ENCODE data around the gene WDFY4.

WDFY4 gene

DNA sequence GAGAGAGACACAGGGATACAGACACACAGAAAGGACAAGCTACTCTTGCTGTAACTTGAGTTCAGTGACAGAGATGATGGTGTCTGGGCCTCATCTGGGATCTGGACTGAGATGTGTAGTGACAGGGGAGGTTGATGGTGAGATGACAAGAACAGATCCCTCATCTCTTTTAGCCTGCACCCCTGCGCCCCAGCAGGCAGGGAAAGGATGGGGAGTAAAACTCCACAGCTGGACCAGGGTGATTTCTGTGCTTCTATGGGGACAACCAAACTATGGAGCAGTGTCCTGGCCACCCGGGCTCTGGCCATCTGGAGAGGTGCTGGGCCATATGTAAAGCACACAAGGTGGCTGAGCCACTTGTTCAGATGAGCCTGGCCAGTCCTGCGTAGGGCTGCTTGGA, 259.5 kb downstream of the WDFY4 start:
- DNase-seq (ENCODE audit: low read depth): no peak

DNA sequence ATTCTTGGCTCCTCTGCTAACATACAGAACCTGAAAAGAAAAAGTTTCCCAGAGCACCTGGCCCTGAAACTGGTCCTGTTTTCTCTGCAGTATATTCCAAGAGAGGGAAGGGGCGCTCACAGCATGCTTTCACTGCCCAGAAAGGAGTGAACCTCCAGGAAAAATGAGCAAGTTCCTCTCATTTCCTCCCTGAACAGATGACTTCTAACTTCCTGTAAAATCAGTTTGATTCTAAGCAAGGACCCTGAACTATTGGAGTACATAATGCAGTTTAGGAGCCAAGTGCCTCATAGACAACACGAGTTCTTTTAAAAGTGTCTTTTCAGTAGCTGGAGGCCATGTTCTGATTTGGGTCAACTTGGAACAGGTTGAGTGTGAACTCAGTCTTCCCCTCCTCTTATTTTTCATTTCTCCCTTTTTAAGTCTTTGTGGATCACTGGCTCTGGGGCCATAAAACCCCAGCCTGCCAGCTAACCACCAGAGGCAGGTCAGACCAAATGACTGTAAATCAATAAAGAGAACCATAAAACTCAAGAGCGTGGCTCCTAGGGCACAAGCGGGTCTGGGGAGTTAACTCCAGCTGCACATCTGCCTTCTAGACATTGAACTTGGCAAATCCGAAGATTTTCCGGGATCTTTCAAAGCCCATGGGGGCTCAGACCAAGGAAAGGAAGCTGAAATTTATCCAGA, 260.9 kb downstream of the WDFY4 start:
- DNase-seq (ENCODE audit: low read depth): no peak

DNA sequence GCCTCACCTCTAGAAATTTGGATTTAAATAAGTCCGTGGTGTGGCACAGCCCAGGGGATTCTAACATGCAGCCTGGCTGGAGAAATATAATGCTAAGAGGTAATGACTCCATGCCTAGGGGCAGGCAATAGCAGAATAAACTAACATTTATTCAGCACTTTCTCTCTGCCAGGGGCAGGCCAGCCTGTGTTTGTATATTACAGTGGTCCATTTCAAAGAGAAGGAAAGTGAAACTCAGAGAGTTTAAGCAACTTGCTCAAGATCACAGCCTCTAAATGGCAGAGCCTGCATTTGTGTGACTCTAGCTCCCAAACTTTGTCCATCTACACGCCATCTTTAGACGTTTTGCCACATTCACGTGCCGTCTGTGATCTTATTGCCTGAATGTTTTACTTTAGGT, 261.7 kb downstream of the WDFY4 start:
- DNase-seq (ENCODE audit: low read depth): no peak

DNA sequence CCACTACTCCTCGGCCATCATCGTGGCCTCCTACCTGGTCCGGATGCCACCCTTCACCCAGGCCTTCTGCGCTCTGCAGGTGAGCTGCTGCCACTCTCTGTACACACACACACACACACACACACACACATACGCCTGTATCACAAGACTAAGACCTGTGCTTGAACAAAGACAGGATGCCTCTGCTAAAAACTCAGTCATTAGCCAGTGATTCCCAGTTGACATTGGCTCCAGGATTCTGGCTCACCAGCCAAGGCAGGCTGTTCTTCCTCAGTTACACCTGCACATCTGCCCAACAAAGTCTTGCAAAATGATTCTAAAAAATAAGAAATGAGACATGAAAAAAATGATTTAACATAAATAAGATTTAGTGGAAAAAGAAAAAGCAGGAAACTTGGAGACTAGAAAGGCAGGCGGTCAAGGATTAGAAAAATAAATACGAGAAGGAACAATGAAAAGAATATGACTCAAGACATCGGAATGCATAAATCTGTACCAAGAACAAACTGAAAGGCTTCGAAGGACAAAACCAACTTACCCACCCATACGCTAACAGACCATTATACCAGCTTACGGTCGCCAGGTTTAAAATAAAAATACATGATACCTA, 262.3 kb downstream of the WDFY4 start:
- no peak for DNase-seq (ENCODE audit: low read depth)

DNA sequence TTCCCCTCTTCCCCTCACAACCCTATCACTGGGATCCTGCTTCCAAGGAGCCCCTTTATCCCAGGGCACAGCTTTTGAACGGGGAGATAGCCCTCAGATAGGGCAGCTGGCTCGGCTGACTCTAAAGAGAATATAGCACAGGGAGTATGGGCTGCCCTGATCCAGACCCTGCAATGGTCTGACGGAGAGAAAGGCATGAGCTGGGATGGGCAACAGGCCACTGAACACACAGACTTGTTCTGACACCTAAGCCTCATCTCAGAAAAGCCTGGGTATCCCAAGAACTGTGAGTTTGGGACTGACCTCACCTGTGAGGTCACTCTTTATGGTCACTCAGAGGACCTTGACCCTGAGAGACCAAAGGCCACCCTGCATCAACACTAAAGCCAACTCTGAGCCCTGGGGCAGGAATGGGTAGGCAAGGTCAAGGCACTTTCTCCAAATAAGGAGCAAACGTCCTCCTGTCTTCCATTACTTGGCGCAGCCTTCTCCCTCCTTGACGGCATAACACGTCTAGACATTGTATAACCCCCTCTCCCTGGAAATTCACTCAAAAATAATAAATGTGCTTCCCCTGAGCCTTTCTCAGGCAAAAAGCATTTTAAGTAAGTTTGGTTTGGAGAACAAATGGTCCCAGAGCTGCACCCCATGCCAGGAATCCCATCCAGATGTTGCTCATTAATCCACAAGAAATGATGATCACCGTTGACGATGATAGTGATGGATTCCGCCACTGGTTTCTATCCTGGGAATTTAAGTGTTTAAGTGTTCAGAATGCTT, 263.2 kb downstream of the WDFY4 start:
- no peak for DNase-seq (ENCODE audit: low read depth)

DNA sequence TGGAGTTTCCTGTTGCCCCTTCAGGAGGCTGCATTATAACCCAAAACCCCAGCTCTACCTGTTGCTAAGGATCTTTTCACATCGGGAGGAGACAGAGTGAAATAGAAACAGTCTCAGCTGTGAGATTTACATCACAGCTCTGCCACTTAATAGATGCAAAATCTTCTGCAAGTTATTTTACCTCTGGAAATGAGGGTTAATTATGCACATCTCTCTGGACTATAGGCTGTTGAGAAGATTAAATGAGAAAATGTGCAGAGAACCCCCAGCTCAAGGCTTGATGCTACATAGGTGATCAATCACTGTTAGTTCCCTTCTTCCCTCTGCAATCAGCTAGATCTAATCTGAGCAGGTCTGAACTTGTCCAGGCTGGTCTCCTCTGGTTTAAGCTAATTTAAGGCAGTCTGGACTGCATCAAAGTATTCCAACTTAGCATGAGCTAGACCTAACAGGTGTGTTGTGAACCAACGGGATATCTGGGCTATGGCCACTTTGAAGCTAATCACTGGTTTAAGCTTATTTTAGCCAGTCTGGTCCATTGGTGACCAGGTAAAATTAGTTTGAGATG, 263.9 kb downstream of the WDFY4 start:
- DNase-seq (ENCODE audit: low read depth): no peak

DNA sequence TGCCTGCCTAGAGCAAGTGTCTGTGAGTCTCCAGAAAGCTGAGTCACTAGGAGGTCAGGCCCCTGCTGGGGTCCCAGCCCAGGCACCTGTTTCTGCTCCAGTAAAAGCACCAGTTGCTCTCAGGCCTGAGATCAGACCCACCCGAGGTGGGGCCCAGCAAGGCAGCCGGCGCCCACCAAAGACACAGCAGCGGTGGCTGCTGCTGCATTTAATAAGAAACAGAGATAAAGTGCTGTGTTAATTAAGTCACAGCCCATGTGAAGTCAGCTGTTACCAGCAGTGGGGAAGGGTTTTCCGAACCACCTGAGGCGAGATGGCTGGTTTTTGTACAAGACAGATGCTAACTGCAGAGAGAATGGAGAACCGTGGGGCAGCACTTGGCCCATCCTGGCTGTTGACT, 267.0 kb downstream of the WDFY4 start:
- DNase-seq (ENCODE audit: low read depth): no peak

DNA sequence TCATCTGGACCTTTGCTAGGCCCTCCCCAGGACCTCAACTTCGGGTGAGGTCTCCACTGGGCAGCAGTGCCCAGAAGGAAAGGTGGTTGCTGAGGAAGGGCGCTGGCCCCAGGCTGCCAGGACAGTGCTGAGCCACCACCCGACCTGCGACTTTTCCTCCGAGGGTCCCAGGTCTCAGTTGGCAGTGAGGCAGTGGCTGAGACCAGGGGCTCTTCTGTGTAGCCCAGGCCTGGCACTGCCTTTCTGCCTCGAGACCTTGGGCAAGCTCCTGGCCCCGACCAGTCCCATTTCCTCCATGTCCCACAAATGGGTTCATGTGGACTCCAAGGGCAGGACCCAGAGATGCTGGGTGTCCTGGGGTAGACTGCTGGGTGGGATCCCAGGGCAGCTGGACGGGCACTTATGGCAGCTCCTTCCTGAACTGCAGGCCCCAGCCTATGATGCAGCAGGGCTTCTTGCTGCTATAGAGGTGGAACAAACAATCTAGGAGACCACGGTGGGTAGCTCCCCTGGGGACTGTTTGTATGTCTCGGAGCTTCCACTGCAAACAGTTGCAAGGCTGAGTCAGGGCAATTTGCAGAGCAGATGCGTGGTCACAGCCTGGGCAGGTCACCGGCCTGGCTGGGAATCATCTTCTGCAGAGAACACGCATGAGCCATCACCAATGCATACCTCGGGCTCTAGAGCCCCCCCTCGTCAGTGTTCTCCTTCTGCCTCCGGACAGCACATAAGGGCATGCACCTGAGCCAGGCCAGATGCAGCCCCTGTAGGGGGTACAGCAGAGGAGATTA, 272.9 kb downstream of the WDFY4 start:
- DNase-seq (ENCODE audit: low read depth): no peak

DNA sequence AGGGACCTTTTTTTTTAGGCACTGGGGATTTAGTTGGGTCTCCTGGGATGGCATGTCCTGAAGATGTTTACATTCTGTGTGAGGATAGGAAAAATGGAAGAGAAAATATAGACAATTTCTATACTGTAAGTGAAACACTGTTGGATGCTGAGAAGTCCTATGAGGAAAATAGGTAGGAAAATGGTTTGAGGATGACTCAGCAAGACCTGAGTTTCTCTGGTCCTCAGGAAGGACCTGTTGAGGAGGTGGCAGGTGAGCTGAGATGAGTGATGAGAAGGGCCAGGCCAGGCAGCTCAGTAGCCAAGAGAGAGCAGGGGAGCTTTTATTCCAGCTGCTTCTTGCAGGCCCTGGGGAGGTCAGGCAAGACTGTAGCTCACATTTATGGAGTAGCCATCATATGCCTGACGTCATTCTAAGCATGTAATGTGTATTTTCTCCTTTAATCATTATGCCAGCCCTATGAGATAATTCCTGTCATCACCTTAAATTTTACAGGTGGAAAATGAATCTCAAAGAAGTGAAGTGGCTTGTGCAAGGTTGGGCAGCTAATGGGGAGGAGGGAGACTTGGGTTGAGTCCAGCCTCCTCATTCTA, 274.0 kb downstream of the WDFY4 start:
- DNase-seq (ENCODE audit: low read depth): no peak

DNA sequence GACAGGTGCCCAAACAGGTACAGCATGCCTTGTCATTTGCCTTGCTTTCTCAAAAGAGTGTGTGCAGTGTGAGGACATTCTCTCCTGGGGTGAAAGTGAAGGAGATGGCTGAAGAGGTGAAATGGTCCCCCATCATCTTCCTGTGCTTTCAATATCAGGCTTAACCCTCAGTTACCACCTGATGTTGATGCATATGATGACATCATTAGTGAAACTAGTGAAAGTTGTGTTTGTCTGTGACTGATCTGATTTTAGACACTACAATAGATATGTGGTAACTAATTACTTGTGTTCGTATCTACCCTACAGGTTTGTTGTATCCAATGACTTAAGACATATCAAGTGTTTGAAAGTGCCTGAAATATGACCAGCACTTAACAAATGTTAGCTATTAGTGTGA, 279.4 kb downstream of the WDFY4 start:
- no peak for DNase-seq (ENCODE audit: low read depth)

DNA sequence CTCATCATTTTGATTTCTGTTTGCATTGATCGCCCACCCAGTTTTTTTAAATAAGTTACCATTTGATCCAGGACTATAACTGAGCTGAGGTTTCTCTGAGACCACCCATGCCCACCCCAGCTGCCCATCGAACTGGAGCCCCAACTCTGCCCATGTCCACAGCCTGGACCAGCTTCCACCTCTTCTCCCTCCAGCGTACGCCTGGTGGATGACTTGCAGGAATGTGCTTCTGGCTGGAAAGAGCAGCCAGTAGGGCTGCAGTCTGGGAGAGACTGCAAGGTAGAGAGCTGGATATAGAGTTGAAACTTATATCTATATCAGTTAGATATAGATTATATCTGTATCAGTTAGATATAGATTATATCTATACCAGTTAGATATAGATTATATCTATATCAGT, 280.8 kb downstream of the WDFY4 start:
- DNase-seq (ENCODE audit: low read depth): no peak

DNA sequence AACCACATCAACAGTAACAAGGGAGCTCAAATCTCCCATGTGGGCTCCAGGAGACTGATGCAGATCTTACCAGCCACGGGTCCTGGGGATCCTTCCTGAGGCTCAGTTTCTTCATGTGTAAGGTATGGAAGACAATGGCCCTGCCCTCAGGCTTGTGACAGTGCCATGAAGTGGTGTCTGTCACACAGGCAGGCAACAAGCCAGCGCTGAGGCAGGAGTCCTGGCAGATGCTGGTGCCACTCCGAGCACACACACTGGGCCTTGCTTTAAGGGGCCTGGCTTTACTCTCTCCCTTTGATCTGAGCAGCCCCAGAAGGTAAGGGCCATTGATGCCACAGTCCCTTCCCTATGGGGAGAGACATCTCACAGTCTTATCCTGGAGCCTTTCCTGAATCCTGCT, 283.4 kb downstream of the WDFY4 start:
- no peak for DNase-seq (ENCODE audit: low read depth)

DNA sequence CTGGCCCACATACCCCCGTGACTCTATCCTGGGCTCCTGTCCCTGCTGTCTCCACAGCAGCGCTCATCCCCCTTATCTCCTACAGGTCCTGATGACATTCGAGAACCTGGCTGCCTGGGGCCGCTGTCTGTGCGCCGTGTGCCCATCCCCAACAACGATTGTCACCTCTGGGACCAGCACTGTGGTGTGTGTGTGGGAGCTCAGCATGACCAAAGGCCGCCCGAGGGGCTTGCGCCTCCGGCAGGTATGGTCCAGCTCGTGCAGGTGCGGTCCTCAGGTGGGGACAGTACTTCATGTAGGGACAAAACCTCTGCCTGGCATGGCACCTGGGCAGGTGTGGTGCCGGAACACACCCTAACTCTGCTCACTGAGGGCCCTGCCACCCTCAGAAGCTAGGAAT, 285.4 kb downstream of the WDFY4 start:
- DNase-seq (ENCODE audit: low read depth): no peak

DNA sequence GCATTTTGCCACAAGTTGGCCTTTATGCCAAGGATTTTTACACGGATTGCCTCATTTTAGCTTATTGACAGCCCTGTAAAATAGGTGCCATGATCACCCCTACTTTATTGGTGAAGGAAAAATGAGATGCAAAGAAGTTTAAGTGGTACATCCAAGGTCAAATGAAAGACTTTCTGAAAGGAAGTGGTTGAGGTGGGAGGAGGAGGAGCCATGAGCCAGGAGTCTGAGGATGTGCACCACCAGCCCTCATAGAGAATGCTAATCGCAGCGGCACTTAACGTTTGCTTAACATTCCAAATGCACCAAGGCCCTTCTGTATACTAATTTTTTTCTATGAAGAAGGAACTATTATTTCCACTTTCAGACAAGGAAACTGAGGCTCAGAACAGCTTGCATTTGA, 286.0 kb downstream of the WDFY4 start:
- DNase-seq (ENCODE audit: low read depth): no peak

DNA sequence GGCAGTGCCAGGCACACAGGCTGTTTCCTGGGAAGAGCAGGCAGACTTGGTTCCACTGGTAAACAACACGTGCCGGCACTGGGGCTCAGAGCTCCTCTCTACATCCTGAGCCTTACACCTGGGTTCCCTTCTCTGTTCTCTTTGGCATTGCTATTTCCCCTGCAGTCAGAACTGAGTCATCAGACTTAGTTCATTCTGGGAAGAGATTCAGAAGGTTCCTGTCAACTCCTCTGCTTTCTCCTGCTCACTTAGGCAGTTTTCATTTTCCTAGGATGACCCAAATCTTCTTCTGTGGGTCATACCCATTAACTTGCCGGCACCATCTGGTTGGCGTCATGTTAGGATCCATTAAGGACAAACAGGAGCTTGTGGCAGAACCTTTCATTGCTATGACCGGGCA, 288.4 kb downstream of the WDFY4 start:
- DNase-seq (ENCODE audit: low read depth): no peak

DNA sequence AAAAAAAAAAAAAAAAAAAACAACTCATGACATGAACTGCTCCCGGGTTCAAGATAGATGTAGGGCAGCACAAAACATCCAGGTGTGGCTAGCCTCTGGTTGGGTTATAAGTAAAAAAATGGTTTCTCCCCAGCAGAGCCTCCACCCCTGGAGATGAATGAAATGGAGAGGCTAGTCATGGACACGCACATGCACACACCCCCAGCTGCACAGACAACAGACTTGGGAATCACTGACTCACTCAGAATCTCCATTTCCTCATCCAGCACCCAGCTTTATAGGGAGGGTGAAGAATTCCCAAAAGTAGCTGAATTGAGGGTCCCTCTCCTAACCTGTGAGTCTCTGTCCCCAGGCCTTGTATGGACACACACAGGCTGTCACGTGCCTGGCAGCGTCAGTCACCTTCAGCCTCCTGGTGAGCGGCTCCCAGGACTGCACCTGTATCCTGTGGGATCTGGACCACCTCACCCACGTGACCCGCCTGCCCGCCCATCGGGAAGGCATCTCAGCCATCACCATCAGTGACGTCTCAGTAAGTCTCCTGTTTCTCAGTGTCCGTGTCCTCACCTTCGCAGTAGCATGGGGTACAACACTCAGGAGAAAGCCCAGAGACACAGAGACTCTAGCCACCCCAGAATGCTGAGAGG, 290.0 kb downstream of the WDFY4 start:
- DNase-seq (ENCODE audit: low read depth): no peak

DNA sequence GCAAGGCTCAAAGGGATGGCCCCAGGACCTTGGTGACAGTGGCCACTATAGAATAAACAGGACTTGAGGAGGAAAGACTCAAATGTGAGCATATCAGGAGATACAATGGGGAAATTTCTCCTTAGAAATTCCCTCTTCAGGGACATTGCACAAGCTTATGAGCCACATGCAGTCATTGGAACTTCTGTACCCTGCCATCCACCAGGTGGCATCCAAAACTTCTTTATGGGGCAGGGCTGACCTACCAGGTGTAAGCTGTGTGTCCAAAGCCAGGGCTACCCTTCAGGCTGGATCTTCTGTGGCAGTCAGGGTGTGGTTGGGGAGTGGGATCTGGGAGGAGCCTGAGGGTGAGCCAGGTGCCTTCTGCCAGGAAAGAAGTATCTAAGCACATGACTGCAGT, 291.5 kb downstream of the WDFY4 start:
- no peak for DNase-seq (ENCODE audit: low read depth)

DNA sequence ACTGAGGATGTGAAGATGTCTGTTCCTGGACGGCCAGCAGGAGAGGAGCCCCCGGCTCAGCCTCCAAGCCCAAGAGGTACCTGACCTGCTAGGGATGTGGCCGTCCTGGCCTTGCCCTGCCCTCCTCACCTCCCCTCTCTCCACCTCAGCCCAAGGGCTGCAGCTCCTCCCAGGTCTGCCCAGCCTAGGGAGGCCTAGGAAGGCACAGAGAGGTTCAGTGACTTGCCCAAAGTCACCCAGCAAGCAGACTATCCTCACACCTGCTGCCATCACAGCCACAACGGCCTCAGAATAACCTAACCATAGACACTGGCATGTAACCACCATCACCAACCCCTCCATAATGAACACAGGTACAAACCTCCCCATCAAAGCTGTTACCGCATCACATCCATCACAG, 293.6 kb downstream of the WDFY4 start:
- DNase-seq (ENCODE audit: low read depth): no peak

DNA sequence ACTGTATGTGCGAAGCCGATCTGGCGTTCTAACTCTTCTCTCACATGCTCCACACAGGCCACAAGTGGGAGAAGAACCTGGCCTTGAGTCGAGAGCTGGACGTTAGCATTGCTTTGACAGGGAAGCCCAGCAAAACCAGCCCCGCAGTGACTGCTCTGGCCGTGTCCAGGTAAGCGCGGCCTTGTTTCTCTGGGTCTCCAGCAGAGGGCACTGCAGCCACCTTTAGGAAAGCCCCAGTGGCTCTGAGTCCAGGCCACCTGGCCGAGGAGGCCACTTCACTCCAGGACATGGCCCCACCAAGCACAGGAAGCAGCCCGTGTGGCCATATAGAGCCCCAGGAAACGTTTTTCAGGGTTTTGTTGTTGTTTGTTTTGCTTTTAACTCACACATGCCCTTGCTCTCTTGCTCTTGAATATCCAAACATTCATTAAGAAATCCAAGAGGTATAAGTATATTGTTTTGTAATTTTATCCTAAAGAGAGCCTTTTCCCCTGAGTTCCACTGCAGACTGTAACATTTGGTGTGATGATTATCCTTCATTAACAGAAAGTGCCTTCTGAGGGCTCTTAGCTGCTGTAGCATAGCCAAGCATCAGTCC, 296.7 kb downstream of the WDFY4 start:
- no peak for DNase-seq (ENCODE audit: low read depth)

DNA sequence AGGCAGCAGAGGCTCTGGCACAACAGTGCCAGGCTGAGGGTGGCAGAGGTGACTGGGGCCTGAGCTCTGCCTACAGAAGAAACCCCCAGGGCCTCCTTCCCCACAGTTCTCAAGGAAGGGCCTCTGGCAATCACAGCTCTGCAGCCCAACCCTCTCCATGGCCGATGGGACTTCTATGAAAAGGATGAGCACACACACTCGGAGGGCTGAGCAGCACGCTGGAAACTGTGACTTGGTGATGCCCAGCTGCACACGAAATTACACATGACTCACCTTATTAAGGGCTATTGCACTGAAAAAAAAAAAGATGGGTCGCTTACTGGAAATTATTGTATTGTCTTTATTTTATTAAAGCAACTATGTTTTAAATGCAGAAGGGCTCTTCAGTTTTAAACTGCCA, 297.9 kb downstream of the WDFY4 start:
- no peak for DNase-seq (ENCODE audit: low read depth)
